ENCODE results near the gene C22orf23.
A peak's percentile ranks its signal among the peaks of the same experiment; 100 is the strongest.

Gene C22orf23

GRCh38 chr22:37991731-37992442 is 38.5 kb upstream of the C22orf23 start:
- Histone ChIP-seq H3K27ac (ENCODE audit: extremely low read depth, low read depth, low read length) (no peak overlapping the region), H3K4me3 (ENCODE audit: low read depth, low read length) (no peak overlapping the region), H3K36me3 (ENCODE audit: control insufficient read depth in 2 of 2, insufficient read depth in 1 of 2, low read length in 2 of 2) (peaks cover 0 to 2% of the 10 kb centered on the region in 2 experiments; a peak in 1 of 3 replicates), H3K4me1 (ENCODE audit: control insufficient read depth, insufficient read depth, low read length) (no peaks in the 10 kb centered on the region), H3K9me3 (ENCODE audit: control insufficient read depth, insufficient read depth, low read depth, low read length) (no peaks in the 10 kb centered on the region)
- ChIA-PET POLR2A (no interaction called here), CTCF (interaction anchor here (0.7 to 1.3 kb wide), 3 partner anchors 26 to 148 kb away, joined by 3 to 4 read pairs (median 4); no protein-coding TSS in a partner anchor)
- TF ChIP-seq ZNF629 (tag by site-specific recombination; IDR thresholded peaks at IDR 0.05) (peak; percentile 57), ZNF555 (tag by site-specific recombination; conservative IDR thresholded peaks at IDR 0.05) (no peak), ZBTB21 (tag by site-specific recombination; IDR thresholded peaks at IDR 0.05) (0 out of 2 replicates have a peak, but pooled peaks have one; percentile 44), ATF2 (tag by site-specific recombination; IDR thresholded peaks at IDR 0.05; ENCODE audit: low read depth) (peak; percentile 52; the same call in 1 of the 2 replicates)

- no peaks in the 10 kb centered on the region for H3K9me3 ChIP-seq (ENCODE audit: control insufficient read depth, insufficient read depth, low read depth, low read length)
- H3K27ac ChIP-seq (ENCODE audit: extremely low read depth, low read depth, low read length) = no peak overlapping the region
- H3K4me1 ChIP-seq (ENCODE audit: control insufficient read depth, insufficient read depth, low read length) = no peaks in the 10 kb centered on the region
- TF ChIP-seq ZNF121 (tag by site-specific recombination; IDR thresholded peaks at IDR 0.05) (peak; percentile 68; the same call in 1 of the 2 replicates), ZBTB1 (tag by site-specific recombination; IDR thresholded peaks at IDR 0.05) (no peak)
- H3K4me3 ChIP-seq (ENCODE audit: low read depth, low read length) = no peak overlapping the region
- POLR2A ChIA-PET = interaction anchor here (1.2 kb wide), 1 partner anchor 37 kb away, joined by 3 read pairs; the partner anchor contains the start of genes C22orf23 and POLR2F
- CTCF ChIA-PET = interaction anchor here (0.7 kb wide), 1 partner anchor 124 kb away, joined by 3 read pairs; no protein-coding TSS in a partner anchor
- H3K36me3 ChIP-seq (ENCODE audit: control insufficient read depth in 2 of 2, insufficient read depth in 1 of 2, low read length in 2 of 2) = peaks cover 0 to 2% of the 10 kb centered on the region in 2 experiments; a peak in 1 of 3 replicates
Observed at GRCh38 chr22:37990862-37991261, 37.5 kb upstream of the C22orf23 start.

- Histone ChIP-seq H3K4me1 (ENCODE audit: control insufficient read depth, insufficient read depth, low read length) (no peaks in the 10 kb centered on the region), H3K4me3 (ENCODE audit: low read depth, low read length) (no peak overlapping the region), H3K9me3 (ENCODE audit: control insufficient read depth, insufficient read depth, low read depth, low read length) (no peaks in the 10 kb centered on the region), H3K36me3 (ENCODE audit: control insufficient read depth in 2 of 2, insufficient read depth in 1 of 2, low read length in 2 of 2) (peaks cover 0 to 2% of the 10 kb centered on the region in 2 experiments; a peak in 1 of 3 replicates), H3K27ac (ENCODE audit: extremely low read depth, low read depth, low read length) (no peak overlapping the region)
- TF ChIP-seq ZBTB7A (tag by site-specific recombination; IDR thresholded peaks at IDR 0.05; ENCODE audit: low read depth) (no peak), ZNF621 (tag by site-specific recombination; IDR thresholded peaks at IDR 0.05) (no peak), ZBTB17 (tag by site-specific recombination; IDR thresholded peaks at IDR 0.05) (no peak)
- ChIA-PET CTCF (interaction anchor here (0.7 kb wide), 1 partner anchor 125 kb away, joined by 3 read pairs; no protein-coding TSS in a partner anchor), POLR2A (interaction anchor here (0.6 to 1.2 kb wide), 2 partner anchors 31 to 37 kb away, joined by 3 read pairs; partner anchors contain the start of genes C22orf23 and POLR2F)
Observed at GRCh38 chr22:37990301-37990700, 36.9 kb upstream of the C22orf23 start.

- Histone ChIP-seq H3K27ac (ENCODE audit: extremely low read depth, low read depth, low read length) (no peak overlapping the region), H3K4me3 (ENCODE audit: low read depth, low read length) (no peak overlapping the region), H3K36me3 (ENCODE audit: control insufficient read depth in 2 of 2, insufficient read depth in 1 of 2, low read length in 2 of 2) (peaks cover 0 to 2% of the 10 kb centered on the region in 2 experiments; a peak in 1 of 3 replicates), H3K9me3 (ENCODE audit: control insufficient read depth, insufficient read depth, low read depth, low read length) (no peaks in the 10 kb centered on the region), H3K4me1 (ENCODE audit: control insufficient read depth, insufficient read depth, low read length) (no peaks in the 10 kb centered on the region)
- POLR2A ChIA-PET = interaction anchor here (1.2 kb wide), 1 partner anchor 36 kb away, joined by 3 read pairs; the partner anchor contains the start of genes C22orf23 and POLR2F
- CTCF ChIA-PET = interaction anchor here (0.7 to 1.2 kb wide), 3 partner anchors 11 to 23 kb away, joined by 3 to 4 read pairs (median 3); no protein-coding TSS in a partner anchor
- TF ChIP-seq ELK4 (IDR thresholded peaks at IDR 0.05; ENCODE audit: borderline replicate concordance, low read depth, low read length) = no peak
- TF ChIP-seq KLF1 (tag by site-specific recombination; IDR thresholded peaks at IDR 0.05) = no peak
- TF ChIP-seq ZBTB20 (tag by site-specific recombination; IDR thresholded peaks at IDR 0.05) = no peak
- TF ChIP-seq ZBTB1 (tag by site-specific recombination; IDR thresholded peaks at IDR 0.05) = no peak
- TF ChIP-seq ZBTB7A (tag by site-specific recombination; IDR thresholded peaks at IDR 0.05; ENCODE audit: low read depth) = no peak
- no peak for TF ChIP-seq ZNF830 (tag by site-specific recombination; IDR thresholded peaks at IDR 0.05; ENCODE audit: low read depth)
- TF ChIP-seq KLF8 (tag by site-specific recombination; IDR thresholded peaks at IDR 0.05) = no peak
- no peak for TF ChIP-seq SP3 (tag by site-specific recombination; IDR thresholded peaks at IDR 0.05)
- TF ChIP-seq ZNF155 (tag by site-specific recombination; IDR thresholded peaks at IDR 0.05) = no peak
- TF ChIP-seq ZSCAN4 (tag by site-specific recombination; IDR thresholded peaks at IDR 0.05) = no peak
- no peak for TF ChIP-seq AEBP2 (tag by site-specific recombination; IDR thresholded peaks at IDR 0.05; ENCODE audit: borderline replicate concordance)
- TF ChIP-seq ZFP3 (tag by site-specific recombination; IDR thresholded peaks at IDR 0.05; ENCODE audit: low read depth) = no peak
Observed at GRCh38 chr22:37989146-37990045, 36.0 kb upstream of the C22orf23 start.
